ENCODE data around the gene IP6K1. TPM values are rescaled to one million over a fixed set of nuclear protein-coding genes. Genes with fewer than 3 reads are reported as not detected.

IP6K1 gene
- total RNA-seq, 1 experiment from 2014 or later, result 26.6 TPM

GRCh38 chr3:49769286-49769915, 16.9 kb downstream of the IP6K1 start:
- DNase-seq (ENCODE audit: low read depth), result no peak

DNA sequence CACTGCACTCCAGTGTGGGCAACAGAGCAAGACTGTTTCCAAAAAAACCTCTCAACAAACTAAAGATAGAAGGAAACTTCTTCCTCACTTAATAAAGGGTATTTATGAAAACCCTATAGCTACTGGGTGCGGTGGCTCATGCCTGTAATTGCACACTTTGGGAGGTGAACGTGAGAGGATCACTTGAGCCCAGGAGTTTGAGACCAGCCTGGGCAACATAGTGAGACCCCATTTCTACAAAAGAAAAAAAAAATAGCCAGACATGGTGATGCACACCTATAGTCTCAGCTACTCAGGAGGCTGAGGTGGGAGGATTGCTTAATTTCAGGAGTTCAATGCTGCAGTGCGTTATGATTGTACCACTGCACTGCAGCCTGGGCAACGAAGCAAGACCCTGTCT, 22.4 kb downstream of the IP6K1 start:
- DNase-seq (ENCODE audit: low read depth), result no peak

DNA sequence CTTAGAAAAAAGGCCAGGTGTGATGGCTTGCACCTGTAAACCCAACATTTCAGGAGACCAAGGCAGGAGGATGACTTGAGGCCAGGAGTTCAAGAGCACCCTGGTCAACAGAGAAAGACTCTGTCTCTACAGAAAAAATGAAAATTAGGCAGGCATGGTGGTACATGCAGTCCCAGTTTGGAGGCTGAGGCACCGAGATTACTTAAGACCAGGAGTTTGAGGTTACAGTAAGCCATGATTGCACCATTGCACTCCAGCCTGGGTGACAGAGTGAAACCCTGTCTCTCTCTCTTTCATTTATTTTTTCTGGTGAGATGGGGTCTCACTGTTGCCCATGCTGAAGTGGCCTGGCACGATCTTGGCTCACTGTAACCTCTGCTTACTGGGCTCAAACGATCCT, 24.7 kb downstream of the IP6K1 start:
- DNase-seq (ENCODE audit: low read depth), result no peak

DNA sequence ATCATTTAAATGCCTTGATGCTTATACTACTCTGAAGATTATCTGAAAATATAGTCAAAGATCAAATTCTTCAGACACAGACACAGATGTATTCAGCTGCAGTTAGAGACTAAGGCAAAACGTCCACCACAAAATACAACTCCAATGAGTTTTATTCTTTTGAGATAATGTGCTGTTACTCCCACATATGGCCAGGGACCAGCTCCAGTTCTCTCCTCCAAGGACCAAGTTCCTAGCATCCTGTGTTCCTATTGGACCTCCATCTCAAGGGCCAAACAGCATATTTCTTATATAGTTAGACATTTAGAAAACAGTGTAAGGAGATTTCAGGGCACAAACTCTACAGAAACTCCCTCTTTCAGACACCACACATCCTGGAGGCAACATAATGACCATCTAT, 27.1 kb downstream of the IP6K1 start:
- no peak for DNase-seq (ENCODE audit: low read depth)

DNA sequence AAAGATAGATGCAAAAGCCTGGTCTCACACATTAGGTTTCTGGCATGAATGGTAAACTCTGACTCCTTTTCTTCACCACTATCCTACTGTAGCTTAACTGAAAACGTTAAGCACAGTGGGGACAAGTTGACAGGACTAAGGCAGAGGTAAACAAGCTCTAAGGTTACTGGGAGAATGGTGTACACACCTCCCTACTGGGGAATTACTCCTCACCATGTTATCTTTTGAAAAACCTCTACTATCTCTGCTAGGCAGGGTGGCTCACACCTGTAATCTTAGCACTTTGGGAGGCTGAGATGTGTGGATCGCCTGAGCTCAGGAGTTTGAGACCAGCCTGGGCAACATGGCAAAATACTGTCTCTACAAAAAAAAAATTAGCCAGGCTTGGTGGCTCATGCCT, 29.1 kb downstream of the IP6K1 start:
- DNase-seq (ENCODE audit: low read depth), result no peak

GRCh38 chr3:49756036-49756435, 30.3 kb downstream of the IP6K1 start:
- no peak for DNase-seq (ENCODE audit: low read depth)

DNA sequence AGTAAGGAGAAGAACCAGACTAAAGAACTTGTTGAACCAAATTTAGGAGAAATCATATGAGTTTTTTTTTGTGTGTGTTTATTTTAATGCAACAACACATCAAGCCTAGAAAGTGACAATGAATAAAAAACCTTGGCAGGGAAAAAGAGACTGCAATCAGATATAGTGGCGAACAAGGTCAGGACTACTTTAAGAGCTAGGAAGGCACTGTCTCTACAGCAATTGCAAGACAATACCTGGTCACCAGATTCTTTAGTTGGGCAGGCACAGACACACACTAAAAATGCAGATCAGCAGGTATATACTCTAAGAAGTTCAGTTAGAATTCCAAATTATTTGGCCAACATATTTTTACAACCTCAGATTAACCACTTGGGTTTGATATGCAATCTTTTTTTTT, 31.8 kb downstream of the IP6K1 start:
- no peak for DNase-seq (ENCODE audit: low read depth)

GRCh38 chr3:49751501-49751900, 34.8 kb downstream of the IP6K1 start:
- no peak for DNase-seq (ENCODE audit: low read depth)

- no peak for DNase-seq (ENCODE audit: low read depth)
These were observed 36.3 kb downstream of the IP6K1 start for GRCh38 chr3:49750056-49750455.

GRCh38 chr3:49748874-49749273, 37.5 kb downstream of the IP6K1 start:
- DNase-seq (ENCODE audit: low read depth), result peak; percentile 8

DNA sequence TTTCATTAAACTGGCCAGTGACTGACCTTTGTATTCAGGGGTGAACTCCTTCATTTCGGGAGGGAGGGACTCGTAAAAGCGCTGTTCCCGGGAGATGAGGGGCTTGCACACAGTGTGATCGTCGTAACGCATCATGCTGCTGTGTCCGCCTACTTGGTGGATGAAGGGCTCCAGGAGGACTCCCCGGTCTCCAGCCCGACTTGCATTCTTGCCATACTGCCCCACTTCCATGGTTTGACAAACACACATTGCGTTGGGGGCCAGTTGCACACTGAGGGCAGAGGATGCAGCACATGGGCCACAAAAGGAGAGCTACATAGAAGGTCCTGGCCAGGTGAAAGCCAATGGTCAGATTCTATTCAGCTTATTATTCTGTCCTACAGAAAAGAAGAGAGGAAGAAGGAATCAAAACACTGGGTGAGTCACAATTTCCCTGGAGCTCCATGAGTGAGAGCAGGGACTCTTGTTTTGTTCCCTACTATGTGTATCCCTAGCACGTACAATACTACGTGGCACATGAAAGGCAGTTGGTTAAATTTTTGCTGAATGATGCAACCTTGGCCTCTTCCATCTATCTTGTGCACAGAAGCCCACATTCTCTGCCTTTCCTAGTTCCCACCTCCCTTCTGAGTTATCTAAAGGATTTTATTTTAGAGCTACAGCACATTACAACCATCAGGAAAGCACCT, 38.4 kb downstream of the IP6K1 start:
- DNase-seq (ENCODE audit: low read depth), result peak; percentile 22

GRCh38 chr3:49745986-49746385, 40.4 kb downstream of the IP6K1 start:
- DNase-seq (ENCODE audit: low read depth), result peak; percentile 16

DNA sequence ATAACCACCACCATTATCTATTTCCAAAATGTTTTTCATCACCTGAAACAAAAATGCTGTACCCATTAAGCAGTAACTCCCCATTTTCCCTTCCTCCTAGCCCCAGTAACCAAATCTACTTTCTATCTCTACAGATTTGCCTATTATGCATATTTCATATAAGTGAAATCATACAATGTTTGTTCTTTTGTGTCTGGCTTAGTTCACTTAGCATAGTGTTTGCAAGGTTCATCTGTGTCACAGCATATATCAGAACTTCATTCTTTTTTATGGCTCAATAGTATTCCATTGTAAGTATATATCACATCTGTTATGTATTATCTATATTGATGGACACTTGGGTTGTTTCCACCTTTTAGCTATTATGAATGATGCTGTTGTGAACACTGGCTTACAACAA, 45.9 kb downstream of the IP6K1 start:
- DNase-seq (ENCODE audit: low read depth), result no peak

- no peak for DNase-seq (ENCODE audit: low read depth)
These were observed 48.2 kb downstream of the IP6K1 start for GRCh38 chr3:49738067-49738713.

DNA sequence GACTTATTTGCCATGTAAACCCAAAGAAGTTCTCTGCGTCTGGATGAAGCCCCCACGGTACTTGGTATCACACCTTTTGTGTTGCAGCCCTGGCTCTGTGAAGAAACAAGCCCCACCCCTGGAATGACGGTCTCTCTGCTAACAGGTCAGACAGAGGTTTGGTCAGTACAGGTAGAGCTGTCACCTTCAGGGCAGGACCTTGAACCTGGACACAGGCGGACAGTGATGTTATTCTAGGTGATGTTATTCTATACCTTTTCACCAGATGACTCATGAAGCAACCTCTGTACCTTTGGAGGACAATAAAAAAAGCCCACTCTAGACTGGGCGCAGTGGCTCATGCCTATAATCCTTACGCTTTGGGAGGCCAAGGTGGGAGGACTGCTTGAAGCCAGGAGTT, 51.6 kb downstream of the IP6K1 start:
- DNase-seq (ENCODE audit: low read depth), result no peak

GRCh38 chr3:49733551-49733950, 52.8 kb downstream of the IP6K1 start:
- DNase-seq (ENCODE audit: low read depth), result no peak

- DNase-seq (ENCODE audit: low read depth), result no peak
These were observed 53.7 kb downstream of the IP6K1 start for GRCh38 chr3:49732597-49732996.

DNA sequence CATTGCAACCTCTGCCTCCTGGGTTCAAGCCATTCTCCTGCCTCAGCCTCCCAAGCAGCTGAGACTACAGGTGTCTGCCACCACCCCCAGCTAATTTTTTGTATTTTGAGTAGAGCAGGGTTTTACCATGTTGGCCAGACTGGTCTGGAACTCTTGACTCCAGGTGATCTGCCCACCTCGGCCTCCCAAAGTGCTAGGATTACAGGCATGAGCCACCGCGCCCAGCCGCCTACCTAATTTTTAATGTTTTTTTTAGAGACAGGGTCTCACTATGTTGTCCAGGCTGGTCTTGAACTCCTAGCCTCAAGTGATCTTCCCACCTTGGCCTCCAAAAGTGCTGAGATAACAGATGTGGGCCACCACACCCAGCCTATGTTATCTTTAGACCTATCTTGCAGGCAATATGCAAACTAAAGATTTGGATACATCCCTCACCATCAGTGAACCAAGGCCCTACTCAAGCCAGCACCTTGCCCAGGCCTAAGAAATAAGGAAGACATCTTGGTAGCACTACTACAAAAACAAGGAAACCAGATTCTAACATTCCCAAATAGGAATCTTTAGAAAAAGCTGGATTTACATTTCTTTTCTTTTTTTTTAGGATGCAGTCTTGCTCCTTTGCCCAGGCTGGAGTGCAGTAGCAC, 56.3 kb downstream of the IP6K1 start:
- DNase-seq (ENCODE audit: low read depth), result no peak

DNA sequence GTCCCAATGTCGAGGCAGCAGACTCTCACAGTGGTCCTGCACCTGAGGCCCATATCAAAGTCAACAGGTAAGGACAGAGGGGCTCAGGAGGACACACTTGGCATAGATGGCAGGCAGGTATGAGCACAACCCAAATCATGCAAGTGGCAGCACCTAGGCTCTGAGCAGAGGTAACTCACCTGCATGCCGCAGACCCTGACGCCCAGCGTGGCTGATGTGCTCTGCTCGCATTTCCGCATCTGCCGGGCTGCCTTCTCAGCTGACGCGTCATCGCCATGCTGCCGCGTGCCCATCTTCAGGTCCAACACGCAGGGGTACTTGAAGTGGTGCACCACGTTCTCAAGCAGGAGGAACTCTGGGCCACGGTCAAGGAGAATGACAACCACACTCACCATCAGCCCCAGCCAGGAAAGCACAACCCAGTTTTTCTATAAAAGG, 58.4 kb downstream of the IP6K1 start:
- DNase-seq (ENCODE audit: low read depth), result no peak

- no peak for DNase-seq (ENCODE audit: low read depth)
These were observed 59.0 kb downstream of the IP6K1 start for GRCh38 chr3:49727154-49727923.

GRCh38 chr3:49725906-49726681, 60.2 kb downstream of the IP6K1 start:
- DNase-seq (ENCODE audit: low read depth), result no peak

Data from LHCN-M2 (cell line).